Measurements from ENCODE around the gene COL10A1. TPM values are rescaled to one million over a fixed set of nuclear protein-coding genes. Genes with fewer than 3 reads are reported as not detected.

COL10A1 gene
- total and polyA plus RNA-seq, 4 donors, result 0.13 to 0.66 (median 0.40) TPM

DNA sequence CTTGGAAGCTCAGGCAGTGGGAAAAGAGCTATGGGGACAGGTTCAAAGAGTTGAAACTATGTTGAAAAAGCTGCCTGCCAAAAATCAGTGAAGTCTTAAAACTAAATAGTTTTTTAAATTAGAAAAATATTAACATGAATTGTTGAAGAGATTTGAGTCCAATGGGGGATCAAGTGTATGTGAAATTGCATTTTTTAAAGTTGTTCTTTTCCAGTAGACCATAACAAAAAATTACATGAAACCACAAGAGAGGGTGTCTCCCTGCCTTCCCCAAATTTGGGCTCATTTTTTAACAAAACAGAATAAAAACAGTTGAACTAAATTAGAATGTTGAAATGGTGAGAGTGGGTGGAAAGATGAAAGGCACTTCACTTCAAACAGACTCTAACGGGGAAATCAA is 31.5 kb upstream of the COL10A1 start:
- Histone ChIP-seq H3K36me3 (ENCODE audit: control insufficient read depth, insufficient read depth, low read length) (no peaks in the 10 kb centered on the region), H3K27ac (ENCODE audit: low read depth, low read length) (no peak overlapping the region), H3K4me3 (ENCODE audit: low read depth, low read length) (no peak overlapping the region), H3K9me3 (ENCODE audit: control insufficient read depth, insufficient read depth, low read length) (peaks cover 2% of the 10 kb centered on the region), H3K27me3 (ENCODE audit: control insufficient read depth, insufficient read depth, low read length) (no peaks in the 10 kb centered on the region), H3K4me1 (ENCODE audit: control insufficient read depth, insufficient read depth, low read length) (no peaks in the 10 kb centered on the region)
- no CpG with 5 or more reads among the region's 1 CpG for WGBS (ENCODE audit: insufficient coverage)
- no peak for DNase-seq (ENCODE audit: low read depth in 4 of 6, low spot score in 6 of 6)

DNA sequence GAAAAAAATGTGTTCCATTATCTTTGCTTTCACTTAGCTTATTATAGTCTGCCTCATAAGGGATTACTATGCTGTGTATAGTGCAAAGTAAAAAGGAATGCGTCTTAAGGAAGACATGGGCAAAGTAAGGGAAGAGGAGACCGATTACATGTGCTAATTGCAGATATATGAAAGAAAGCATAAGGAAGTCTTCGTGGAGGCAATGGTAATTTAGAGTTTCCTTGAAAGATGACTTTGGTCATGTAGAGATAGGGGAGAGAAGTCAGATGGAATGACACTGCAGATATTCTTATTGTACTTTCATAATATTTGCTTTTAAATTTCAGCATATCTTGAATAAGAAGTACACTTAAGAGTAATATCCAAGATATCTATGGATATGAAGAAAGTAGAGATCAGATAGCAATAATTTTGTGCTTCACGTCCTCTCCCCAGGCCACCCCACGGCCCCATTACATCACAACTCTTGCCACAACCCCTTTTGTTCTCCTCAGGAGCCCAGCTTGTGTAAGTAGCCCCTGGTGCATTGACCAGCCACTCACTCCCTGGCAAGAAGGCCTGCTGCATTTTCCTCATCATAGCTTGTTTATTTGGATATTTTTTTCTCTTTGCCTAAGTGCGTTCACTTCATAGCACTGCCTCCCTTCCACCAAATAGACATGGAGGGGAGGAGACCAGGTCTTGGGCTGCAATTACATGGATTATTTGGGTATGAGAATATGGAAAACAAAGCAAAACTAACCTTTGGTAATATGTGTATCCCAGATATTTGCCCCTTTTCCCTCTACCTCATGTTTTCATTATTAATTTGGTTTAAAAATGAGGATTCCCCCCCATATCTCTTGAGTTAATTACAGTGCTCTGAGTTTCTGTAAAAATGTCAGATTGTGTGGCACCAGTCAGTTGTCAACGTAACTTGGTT is 30.7 kb upstream of the COL10A1 start:
- WGBS (ENCODE audit: insufficient coverage), result 95% methylated on average over 3 of the region's 7 CpGs
- DNase-seq (ENCODE audit: low read depth in 4 of 6, low spot score in 6 of 6), result no peak
- peaks cover 2% of the 10 kb centered on the region for H3K9me3 ChIP-seq (ENCODE audit: control insufficient read depth, insufficient read depth, low read length)
- no peaks in the 10 kb centered on the region for H3K27me3 ChIP-seq (ENCODE audit: control insufficient read depth, insufficient read depth, low read length)
- H3K4me1 ChIP-seq (ENCODE audit: control insufficient read depth, insufficient read depth, low read length), result no peaks in the 10 kb centered on the region
- no peaks in the 10 kb centered on the region for H3K36me3 ChIP-seq (ENCODE audit: control insufficient read depth, insufficient read depth, low read length)
- H3K27ac ChIP-seq (ENCODE audit: low read depth, low read length), result no peak overlapping the region
- H3K4me3 ChIP-seq (ENCODE audit: low read depth, low read length), result no peak overlapping the region

DNA sequence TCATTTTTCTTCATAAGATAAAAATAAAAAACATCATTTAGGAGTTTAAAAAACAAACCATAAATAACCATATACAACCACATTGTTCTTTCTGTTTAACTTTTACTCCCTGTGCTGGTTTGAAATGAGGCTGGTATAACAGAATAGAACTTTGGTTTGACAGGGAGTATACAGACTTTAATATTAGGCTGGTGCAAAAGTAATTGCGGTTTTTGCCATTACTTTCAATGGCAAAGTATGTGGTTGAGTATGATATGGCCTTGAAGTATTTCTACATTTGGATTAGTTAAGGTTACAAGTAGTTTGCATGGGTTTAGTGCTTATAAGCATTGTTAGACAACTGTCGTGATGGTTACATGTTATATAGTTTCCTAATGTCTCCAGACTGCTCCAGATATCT is 29.0 kb upstream of the COL10A1 start:
- Histone ChIP-seq H3K27me3 (ENCODE audit: control insufficient read depth, insufficient read depth, low read length) (no peaks in the 10 kb centered on the region), H3K4me3 (ENCODE audit: low read depth, low read length) (no peak overlapping the region), H3K4me1 (ENCODE audit: control insufficient read depth, insufficient read depth, low read length) (no peaks in the 10 kb centered on the region), H3K27ac (ENCODE audit: low read depth, low read length) (no peak overlapping the region), H3K36me3 (ENCODE audit: control insufficient read depth, insufficient read depth, low read length) (no peaks in the 10 kb centered on the region), H3K9me3 (ENCODE audit: control insufficient read depth, insufficient read depth, low read length) (peaks cover 1% of the 10 kb centered on the region)
- no peak for DNase-seq (ENCODE audit: low read depth in 4 of 6, low spot score in 6 of 6)
- no CpG with 5 or more reads among the region's 2 CpGs for WGBS (ENCODE audit: insufficient coverage)

DNA sequence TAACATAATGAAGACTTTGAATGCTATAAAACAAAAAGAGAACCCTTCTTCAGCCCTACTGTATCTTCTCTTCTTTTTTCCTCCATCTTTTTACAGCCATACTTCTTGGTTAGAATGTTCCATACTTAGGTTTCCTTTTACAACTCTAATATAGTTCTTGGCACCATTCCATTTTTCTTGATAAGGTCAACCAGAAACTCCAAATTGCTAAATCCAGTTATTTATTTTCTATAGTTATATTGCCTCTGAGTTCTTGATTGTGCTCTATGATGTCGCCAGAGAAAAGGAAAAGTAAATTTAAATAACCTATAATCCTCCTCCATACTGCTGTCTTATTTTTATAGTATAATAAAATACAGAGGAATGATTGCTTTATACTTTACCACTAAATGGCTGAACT is 26.7 kb upstream of the COL10A1 start:
- WGBS (ENCODE audit: insufficient coverage), result no CpG with 5 or more reads among the region's 1 CpG
- H3K27me3 ChIP-seq (ENCODE audit: control insufficient read depth, insufficient read depth, low read length), result no peaks in the 10 kb centered on the region
- no peaks in the 10 kb centered on the region for H3K36me3 ChIP-seq (ENCODE audit: control insufficient read depth, insufficient read depth, low read length)
- H3K4me3 ChIP-seq (ENCODE audit: low read depth, low read length), result no peak overlapping the region
- H3K4me1 ChIP-seq (ENCODE audit: control insufficient read depth, insufficient read depth, low read length), result no peaks in the 10 kb centered on the region
- H3K27ac ChIP-seq (ENCODE audit: low read depth, low read length), result no peak overlapping the region
- no peaks in the 10 kb centered on the region for H3K9me3 ChIP-seq (ENCODE audit: control insufficient read depth, insufficient read depth, low read length)
- DNase-seq (ENCODE audit: low read depth in 4 of 6, low spot score in 6 of 6), result no peak

DNA sequence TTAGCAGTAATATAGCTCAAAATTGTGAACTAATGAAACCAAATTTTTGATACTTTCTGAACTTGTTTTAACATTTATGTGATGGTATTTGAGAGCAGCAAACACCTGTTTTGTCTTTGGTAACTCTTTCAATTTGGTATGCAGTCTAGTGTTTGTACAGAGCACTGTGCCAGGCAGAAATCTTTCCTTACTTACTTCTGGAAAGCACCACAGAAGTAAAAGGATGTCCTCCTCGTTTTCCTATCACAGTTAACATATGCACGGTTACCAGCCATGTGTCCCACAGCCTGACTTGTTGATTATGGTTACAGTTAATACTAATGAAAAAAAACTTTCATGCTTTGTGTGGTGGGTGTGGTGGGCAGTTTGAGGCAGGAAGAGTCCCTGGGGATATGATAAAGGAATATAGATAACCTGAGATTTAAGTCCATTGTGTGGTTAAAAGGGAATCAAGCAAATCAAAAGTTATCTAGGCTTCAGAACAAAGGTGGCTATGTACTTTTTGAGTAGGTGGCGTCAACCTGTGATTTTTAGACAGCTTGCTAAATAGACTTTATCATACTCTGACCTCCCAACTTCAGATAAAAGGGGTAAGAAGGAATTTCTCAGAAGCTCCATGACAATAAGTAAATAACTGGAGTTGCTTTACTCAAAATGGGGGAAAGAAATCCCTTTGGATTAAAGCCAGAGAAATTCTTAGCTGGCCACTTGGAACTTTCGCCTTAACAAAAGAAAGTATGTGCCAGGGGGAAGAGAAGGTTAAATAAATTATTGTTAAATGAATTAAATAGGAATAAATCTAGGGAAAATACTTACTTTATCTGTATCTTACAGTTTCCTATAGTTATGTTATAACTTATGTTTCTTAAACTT is 20.1 kb upstream of the COL10A1 start:
- no peak for DNase-seq (ENCODE audit: low read depth in 4 of 6, low spot score in 6 of 6)
- no CpG with 5 or more reads among the region's 4 CpGs for WGBS (ENCODE audit: insufficient coverage)
- no peaks in the 10 kb centered on the region for H3K9me3 ChIP-seq (ENCODE audit: control insufficient read depth, insufficient read depth, low read length)
- no peak overlapping the region for H3K27ac ChIP-seq (ENCODE audit: low read depth, low read length)
- no peaks in the 10 kb centered on the region for H3K27me3 ChIP-seq (ENCODE audit: control insufficient read depth, insufficient read depth, low read length)
- no peaks in the 10 kb centered on the region for H3K36me3 ChIP-seq (ENCODE audit: control insufficient read depth, insufficient read depth, low read length)
- no peaks in the 10 kb centered on the region for H3K4me1 ChIP-seq (ENCODE audit: control insufficient read depth, insufficient read depth, low read length)
- H3K4me3 ChIP-seq (ENCODE audit: low read depth, low read length), result no peak overlapping the region

DNA sequence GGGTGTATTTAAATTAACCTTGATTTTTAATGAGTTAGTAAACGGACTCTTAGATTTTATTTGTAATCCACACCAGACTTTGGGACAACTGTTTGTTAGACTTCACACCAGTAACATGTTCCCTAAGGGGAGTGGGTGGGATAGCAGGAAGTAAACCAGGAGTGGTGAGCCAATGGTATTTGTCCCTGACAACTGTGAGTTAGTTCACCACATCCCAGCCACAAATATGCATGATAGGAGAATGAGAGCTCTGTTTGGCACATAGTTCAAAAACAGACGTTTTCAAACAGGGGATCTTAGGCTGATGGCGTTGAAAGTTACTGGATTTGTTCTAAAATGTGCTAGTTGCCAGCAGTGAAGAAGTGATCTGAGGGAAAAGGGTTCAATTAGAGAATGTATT is 18.7 kb upstream of the COL10A1 start:
- no peaks in the 10 kb centered on the region for H3K27me3 ChIP-seq (ENCODE audit: control insufficient read depth, insufficient read depth, low read length)
- no CpG with 5 or more reads among the region's 3 CpGs for WGBS (ENCODE audit: insufficient coverage)
- no peak overlapping the region for H3K27ac ChIP-seq (ENCODE audit: low read depth, low read length)
- H3K4me1 ChIP-seq (ENCODE audit: control insufficient read depth, insufficient read depth, low read length), result no peaks in the 10 kb centered on the region
- no peak overlapping the region for H3K4me3 ChIP-seq (ENCODE audit: low read depth, low read length)
- DNase-seq (ENCODE audit: low read depth in 4 of 6, low spot score in 6 of 6), result no peak
- no peaks in the 10 kb centered on the region for H3K36me3 ChIP-seq (ENCODE audit: control insufficient read depth, insufficient read depth, low read length)
- H3K9me3 ChIP-seq (ENCODE audit: control insufficient read depth, insufficient read depth, low read length), result no peaks in the 10 kb centered on the region

DNA sequence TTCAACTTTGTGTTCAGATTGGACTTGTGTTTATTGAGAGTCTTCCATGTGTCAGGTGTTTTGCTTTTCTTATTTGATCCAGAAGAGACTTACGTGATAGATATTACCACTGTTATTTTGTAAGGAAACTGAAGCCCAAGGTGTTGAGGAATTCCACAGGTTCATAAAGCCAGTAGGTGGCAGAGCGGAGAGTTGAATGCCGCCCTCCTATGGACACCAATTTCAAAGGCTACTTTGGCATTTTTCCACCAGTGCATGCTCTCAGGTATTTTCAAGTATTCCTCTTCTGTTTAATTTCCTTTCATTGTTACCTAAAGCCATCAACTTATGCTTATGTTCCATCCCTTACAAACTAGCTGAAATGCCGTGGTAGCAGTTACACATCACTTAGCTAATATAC is 14.0 kb upstream of the COL10A1 start:
- H3K4me1 ChIP-seq (ENCODE audit: control insufficient read depth, insufficient read depth, low read length), result no peaks in the 10 kb centered on the region
- H3K4me3 ChIP-seq (ENCODE audit: low read depth, low read length), result no peak overlapping the region
- no peaks in the 10 kb centered on the region for H3K36me3 ChIP-seq (ENCODE audit: control insufficient read depth, insufficient read depth, low read length)
- WGBS (ENCODE audit: insufficient coverage), result 90% methylated on average over 3 of the region's 4 CpGs
- no peak for DNase-seq (ENCODE audit: low read depth in 4 of 6, low spot score in 6 of 6)
- H3K27ac ChIP-seq (ENCODE audit: low read depth, low read length), result no peak overlapping the region
- H3K27me3 ChIP-seq (ENCODE audit: control insufficient read depth, insufficient read depth, low read length), result no peaks in the 10 kb centered on the region
- H3K9me3 ChIP-seq (ENCODE audit: control insufficient read depth, insufficient read depth, low read length), result no peaks in the 10 kb centered on the region

DNA sequence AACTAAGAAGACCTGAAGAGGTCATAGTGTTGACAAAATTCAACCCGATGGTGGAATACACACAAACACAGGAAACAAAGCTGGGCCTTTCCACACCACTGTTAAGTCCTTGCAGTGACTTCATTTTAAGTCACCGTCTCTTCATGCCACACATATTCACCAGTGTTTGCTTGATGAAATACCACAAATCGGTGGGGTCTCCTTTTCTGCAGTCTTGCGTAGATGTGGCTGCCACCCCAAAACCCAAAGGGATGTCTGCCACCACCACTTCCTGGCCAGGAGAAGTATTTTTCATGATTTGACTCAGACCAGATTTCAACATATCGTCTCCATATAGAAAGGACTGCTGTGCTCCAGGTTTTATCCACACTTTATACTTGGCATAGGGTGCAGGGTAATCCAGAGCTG is 11.0 kb upstream of the COL10A1 start:
- H3K27me3 ChIP-seq (ENCODE audit: control insufficient read depth, insufficient read depth, low read length), result no peaks in the 10 kb centered on the region
- H3K27ac ChIP-seq (ENCODE audit: low read depth, low read length), result no peak overlapping the region
- no peaks in the 10 kb centered on the region for H3K9me3 ChIP-seq (ENCODE audit: control insufficient read depth, insufficient read depth, low read length)
- DNase-seq (ENCODE audit: low read depth in 4 of 6, low spot score in 6 of 6), result no peak
- H3K36me3 ChIP-seq (ENCODE audit: control insufficient read depth, insufficient read depth, low read length), result no peaks in the 10 kb centered on the region
- no peaks in the 10 kb centered on the region for H3K4me1 ChIP-seq (ENCODE audit: control insufficient read depth, insufficient read depth, low read length)
- WGBS (ENCODE audit: insufficient coverage), result 88% methylated on average over 4 of the region's 5 CpGs
- no peak overlapping the region for H3K4me3 ChIP-seq (ENCODE audit: low read depth, low read length)

DNA sequence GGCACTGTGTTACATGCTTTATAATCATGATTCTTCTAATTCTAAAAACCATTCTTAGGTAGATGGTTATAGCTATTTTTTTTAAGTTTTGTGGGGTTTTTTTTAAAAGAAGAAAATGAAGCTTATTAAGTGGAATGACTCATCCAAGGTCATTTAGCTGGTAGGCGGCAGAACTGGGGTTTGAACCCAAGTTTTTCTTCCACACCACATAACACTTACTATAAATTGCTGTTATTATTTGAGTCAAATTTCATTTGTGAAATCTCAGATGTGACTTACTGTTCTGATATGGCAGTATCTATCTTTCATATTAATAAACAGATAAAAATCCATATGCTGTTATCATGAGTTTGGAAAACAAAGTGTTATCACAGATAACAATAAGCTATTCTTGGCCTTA is 10.4 kb upstream of the COL10A1 start:
- no peak overlapping the region for H3K4me3 ChIP-seq (ENCODE audit: low read depth, low read length)
- H3K4me1 ChIP-seq (ENCODE audit: control insufficient read depth, insufficient read depth, low read length), result no peaks in the 10 kb centered on the region
- H3K27me3 ChIP-seq (ENCODE audit: control insufficient read depth, insufficient read depth, low read length), result no peaks in the 10 kb centered on the region
- no peaks in the 10 kb centered on the region for H3K36me3 ChIP-seq (ENCODE audit: control insufficient read depth, insufficient read depth, low read length)
- DNase-seq (ENCODE audit: low read depth in 4 of 6, low spot score in 6 of 6), result no peak
- no peaks in the 10 kb centered on the region for H3K9me3 ChIP-seq (ENCODE audit: control insufficient read depth, insufficient read depth, low read length)
- WGBS (ENCODE audit: insufficient coverage), result no CpG with 5 or more reads among the region's 1 CpG
- H3K27ac ChIP-seq (ENCODE audit: low read depth, low read length), result no peak overlapping the region
